DLD1 (cell line): ENCODE data around the gene HCRTR1.

Source experiments
- in situ Hi-C: cut with HindIII; loops from 2 replicates; pipeline ENCODE4 v1.10.0; 2017; ENCODE audit warnings: low sequenced_read_pairs

HCRTR1 gene

DNA sequence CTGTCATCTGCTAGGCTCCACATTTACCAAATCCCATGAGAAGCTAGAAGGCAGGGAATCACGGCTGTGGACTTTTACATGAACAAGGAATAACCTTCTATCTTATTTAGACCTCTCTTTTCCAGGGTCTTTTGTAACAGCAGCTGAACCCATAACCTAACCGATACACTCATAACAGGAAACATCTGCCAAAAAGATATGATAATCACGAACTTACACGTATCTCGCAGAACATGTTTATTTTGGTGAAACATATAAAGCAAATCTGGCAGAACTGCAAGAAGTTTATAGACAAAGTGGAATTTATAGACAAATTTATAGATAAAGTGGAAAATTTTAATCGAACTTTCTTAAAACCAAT lies 20.8 kb upstream of the HCRTR1 start:
- in situ Hi-C loops, result no loop called here

DNA sequence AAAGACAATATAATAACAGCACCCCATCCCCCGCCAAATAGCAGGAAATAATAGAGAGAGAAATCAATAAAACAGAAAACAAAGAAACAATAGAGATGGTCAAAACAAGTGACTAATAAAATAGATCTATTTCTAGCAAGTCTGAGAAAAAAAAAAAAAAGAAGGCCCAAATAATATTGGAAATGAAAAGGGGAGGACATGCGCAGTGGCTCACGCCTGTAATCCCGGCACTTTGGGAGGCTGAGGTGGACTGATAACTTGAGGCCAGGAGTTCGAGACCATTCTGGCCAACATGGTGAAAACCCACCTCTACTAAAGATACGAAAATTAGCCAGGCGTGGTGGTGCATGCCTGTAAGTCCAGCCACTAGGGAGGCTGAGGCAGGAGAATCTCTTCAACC lies 18.5 kb upstream of the HCRTR1 start:
- in situ Hi-C loops, result no loop called here

GRCh38 chr1:31600641-31601040 lies 16.8 kb upstream of the HCRTR1 start:
- in situ Hi-C loops, result no loop called here

DNA sequence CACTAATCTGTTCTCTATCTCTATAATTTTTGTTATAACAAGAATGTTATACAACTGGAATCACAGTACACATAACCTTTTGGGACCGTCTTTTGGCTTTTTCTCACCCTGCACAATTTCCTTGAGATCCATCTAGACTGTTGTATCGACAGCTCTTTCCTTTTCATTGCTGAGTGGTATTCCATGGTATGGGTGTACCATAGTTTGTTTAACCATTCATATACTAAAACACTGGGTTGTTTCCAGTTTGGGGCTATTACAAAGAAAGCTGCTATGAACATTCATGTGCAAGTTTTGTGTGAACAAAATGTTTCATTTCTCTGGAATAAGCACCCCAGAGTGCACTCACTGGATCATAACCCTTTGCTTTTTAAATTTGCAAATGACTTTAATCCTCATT lies 15.4 kb upstream of the HCRTR1 start:
- in situ Hi-C loops, result no loop called here

DNA sequence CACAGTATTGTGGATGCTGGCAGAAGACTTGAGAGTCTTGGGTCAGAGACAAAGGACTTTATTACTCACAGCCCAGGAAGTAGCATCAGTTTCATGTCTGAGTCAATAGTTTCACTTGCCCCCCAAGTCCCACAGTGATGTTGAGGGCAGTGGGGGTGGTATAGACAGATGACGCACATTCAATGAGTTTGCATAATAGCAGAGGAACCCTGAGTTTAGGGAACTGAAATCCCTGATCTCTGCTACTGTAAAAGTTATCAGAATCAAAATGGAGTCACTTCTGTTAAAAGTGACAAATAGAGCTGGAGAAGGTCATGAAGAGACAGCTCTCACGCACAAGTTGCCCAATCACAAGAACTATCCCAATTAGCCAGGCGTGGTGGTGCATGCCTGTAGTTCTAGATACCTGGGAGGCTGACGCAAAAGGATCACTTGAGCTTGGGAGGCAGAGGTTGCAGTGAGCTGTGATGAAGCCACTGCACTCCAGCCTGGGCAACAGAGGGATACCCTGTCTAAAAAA lies 11.5 kb upstream of the HCRTR1 start:
- in situ Hi-C loops, result no loop called here

GRCh38 chr1:31607360-31607759 lies 10.1 kb upstream of the HCRTR1 start:
- in situ Hi-C loops, result no loop called here

DNA sequence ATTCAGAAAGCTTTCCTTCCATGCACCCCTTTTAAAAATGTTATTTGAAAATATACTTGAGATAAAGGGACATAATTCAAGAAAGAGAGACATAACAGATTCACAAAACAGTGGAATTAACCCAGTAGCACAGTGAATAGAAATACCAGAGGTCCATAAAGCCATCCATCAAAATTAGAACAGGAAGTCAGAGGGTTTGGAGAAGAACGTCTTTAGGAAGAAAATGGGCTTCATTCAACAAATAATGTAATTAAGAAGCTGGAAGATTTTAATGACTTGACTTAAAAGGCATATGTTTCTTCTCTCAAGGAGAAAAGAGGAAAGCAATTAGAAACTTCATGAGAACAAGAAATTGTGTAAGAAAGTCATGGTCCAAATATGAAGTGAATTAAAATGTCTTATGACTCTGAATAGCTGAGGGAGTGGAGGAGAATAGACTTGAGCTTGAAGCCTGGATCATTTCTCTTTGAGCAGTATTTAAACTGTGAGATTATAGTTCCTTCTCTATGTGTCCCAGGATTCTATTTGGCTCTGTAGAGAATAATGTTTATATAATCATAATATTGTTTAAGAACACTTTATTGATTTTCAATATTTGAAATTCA lies 7.9 kb upstream of the HCRTR1 start:
- in situ Hi-C loops, result no loop called here

DNA sequence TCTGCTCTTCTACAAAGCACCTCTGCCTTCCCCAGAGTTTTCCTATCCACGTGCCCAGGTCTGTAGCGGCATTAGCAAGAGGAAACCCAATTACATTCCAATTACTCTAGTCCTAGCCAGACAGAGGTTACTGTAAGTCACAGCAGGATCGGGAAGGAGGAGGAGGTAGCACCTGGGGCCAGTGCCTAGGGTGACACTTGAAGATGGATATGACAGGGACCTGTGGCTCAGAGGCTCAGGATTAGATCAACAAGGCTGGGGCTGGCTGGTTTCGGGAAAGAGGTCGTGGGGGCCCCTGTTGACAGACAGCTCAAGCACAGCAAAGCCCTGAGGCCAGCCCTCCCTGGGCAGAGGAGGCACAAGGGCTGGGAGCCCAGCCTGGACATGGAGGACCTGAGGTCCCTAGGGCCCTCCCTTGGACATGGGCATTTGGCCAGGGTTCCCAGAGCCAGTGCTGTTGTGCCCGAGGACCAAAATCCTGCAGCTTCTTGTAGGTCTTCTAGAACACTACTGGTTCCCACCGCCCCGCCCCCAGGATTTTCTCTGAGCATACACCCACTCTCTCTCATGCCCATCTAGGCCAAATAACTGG lies 3.0 kb upstream of the HCRTR1 start:
- in situ Hi-C loops, result no loop called here

DNA sequence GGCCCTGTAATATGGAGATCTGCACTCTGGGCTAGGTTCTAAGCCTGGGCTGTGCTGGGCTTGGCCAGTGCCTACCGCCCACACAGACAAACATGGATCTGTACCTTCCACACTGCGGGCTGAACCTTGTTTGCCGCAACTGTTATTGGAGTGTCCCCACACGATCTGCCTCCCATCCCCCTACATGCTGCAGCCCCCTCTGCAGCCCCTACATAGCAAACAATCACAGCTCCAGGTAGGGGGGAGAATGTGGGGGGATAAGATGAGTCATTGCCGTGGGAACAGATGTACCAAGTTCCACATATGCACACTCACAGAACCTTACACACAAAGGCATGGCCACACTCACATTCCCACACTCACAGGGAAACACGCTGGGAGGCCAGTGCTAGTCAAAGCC lies 2.1 kb upstream of the HCRTR1 start:
- in situ Hi-C loops, result no loop called here

GRCh38 chr1:31615939-31616338 lies 1.6 kb upstream of the HCRTR1 start:
- in situ Hi-C loops, result no loop called here

- in situ Hi-C loops, result no loop called here
These were observed 642 bp downstream of the HCRTR1 start for GRCh38 chr1:31617916-31618746.

DNA sequence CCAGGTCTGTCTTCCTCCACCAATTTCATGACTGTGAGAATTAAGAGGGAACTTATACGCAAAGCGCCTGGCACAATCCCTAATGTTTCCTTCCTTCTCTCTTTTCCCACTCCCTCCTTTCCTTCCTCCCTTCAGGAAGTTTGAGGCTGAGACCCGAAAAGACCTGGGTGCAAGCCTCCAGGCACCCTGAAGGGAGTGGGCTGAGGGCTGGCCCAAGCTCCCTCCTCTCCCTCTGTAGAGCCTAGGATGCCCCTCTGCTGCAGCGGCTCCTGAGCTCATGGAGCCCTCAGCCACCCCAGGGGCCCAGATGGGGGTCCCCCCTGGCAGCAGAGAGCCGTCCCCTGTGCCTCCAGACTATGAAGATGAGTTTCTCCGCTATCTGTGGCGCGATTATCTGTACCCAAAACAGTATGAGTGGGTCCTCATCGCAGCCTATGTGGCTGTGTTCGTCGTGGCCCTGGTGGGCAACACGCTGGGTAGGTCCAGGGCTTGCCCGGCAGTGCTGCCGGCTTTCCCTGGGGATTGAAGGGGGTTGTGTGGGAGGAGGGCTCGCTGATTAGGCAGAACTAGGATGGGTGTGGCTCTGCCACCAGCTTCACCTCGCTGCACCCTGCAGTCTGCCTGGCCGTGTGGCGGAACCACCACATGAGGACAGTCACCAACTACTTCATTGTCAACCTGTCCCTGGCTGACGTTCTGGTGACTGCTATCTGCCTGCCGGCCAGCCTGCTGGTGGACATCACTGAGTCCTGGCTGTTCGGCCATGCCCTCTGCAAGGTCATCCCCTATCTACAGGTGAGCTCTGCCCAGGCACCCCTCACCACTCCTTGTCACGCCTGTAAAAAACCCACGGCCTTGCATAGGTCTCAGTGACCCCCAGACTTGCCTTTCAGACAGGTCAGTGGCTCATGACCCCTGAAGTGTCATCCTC lies 1.7 kb downstream of the HCRTR1 start:
- in situ Hi-C loops, result no loop called here

DNA sequence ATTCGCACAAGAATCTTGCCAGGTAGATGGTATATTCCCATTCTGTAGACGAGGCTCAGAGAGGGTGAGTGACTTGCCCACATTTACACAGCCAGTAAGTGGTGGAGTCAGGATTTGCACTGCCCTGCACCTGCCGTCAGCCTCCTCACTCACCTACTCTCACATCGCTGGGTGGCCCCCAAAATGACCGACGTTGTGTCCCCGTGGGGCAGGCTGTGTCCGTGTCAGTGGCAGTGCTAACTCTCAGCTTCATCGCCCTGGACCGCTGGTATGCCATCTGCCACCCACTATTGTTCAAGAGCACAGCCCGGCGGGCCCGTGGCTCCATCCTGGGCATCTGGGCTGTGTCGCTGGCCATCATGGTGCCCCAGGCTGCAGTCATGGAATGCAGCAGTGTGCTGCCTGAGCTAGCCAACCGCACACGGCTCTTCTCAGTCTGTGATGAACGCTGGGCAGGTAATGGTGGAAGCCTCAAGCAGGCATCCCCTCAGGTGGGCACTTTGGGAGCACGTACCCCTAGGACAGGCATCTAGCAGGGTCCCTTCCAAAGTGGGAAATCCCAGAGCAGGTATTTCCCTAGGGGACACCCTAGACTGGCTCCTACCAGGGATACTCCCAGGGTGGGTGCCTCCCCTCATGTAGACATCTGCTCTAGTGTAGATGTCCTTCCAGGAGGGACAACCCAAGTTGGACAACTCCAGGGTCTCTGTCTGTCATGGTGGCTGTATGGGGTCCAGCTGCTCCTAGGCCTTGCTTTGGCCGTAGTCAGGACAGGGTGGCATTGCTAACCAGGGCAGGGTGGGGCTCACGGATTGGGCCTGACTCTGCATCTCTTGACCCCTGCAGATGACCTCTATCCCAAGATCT lies 3.4 kb downstream of the HCRTR1 start:
- in situ Hi-C loops, result no loop called here

GRCh38 chr1:31621498-31621820 lies 4.0 kb downstream of the HCRTR1 start:
- in situ Hi-C loops, result no loop called here

DNA sequence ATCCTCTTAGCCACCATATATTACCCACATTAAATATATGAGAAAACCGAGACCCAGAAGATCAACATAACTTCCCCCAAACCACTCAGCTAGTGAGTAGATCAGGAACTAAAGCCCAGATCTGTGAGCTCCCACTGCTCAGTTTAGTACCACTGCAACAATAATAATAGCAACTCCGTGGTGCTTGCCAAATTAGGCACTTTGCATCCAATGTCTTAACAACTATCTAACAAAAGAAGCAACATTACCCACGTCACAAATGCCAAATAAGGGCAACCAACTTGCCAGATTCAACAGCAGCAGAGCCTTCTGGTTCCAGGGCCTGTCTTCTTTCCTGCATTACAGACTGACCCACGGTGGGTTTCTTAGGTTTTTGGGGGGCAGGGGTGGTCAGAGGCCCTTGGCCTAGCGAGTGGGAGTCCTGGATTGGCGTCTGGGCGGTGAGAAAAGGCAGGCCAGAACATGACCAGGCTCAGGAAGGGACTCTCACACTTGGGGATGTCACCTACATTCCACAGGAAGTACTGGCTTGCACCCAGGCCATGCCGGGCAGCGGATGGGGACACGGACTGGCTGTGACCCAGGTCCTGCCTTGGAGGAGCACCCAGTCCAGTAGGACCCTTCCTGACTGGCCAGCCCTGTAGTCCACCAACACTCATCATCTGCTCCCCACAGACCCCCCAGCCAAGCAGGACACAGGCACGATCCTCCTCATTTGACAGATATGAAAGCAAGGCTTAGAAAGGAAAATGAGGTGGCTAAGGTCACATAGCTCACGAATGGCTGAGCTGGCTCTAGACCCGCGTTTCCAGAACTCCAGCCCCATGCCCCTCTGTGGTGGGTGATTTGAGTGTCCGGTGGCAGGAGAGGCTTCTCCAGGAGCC lies 4.6 kb downstream of the HCRTR1 start:
- in situ Hi-C loops, result no loop called here

- in situ Hi-C loops, result no loop called here
These were observed 5.9 kb downstream of the HCRTR1 start for GRCh38 chr1:31623365-31623764.

DNA sequence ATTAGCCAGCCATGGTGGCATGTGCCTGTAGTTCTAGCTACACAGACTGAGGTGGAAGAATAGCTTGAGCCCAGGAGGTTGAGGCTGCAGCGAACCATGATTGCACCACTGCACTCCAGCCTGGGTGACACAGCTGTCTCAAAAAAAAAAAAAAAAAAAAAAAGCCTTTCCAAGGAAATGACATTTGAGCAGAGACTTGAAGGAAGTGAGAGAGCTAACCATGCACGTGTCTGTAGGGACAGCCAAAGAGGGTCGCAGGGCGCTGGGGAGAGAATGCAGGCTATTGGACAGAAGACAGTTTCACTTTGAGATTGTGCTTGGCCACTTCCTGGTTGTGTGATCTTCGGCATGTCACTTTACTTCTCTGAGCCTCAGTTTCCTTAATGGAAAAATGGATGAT lies 6.8 kb downstream of the HCRTR1 start:
- in situ Hi-C loops, result no loop called here

DNA sequence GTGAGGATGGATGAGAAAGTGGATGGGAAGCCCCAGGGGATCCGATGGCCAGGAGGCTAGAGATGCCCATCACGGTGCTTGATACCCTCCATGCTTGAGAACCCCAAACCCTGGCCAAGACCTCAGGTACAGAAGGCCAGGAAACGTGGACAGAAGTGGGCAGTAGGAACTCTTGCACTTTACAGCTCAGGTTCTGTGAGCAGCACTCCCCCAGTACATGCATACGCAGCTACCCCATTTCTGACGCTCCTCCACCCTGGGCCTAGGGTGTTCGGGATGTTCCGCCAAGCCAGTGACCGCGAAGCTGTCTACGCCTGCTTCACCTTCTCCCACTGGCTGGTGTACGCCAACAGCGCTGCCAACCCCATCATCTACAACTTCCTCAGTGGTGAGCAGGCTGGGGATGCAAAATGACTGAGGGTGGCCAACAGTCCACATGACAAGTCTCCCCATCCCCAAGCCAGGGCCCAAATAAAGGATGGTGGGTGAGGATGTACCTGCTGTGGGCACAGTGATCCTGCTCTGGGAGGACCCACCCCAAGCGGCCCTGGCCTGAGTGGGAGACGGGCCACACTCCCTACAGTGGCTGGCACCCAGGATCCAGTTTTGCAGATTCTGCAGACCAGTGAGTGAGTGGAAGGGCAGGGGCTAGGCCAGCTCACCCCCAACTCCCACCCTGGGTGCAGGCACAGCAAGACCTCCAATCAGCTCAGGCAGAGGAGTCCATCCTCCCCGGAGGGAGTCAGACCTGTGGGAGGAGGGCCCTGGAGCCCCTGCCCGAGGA lies 7.4 kb downstream of the HCRTR1 start:
- in situ Hi-C loops, result no loop called here
